K562 (cell line): ENCODE measurements around the gene GRB2. TPM values are rescaled to one million over a fixed set of nuclear protein-coding genes. Genes with fewer than 3 reads are reported as not detected.

ENCODE experiments used
- ARID3B ChIP-seq: fragments of 250-450 bp; sonication (Bioruptor Pico); IDR thresholded peaks from 2 replicates; pipeline ENCODE4 v1.4.0; 2020; ENCODE audit warnings: borderline replicate concordance
- FOXJ2 ChIP-seq: fragments of 200-800 bp; sonication (Bioruptor generic); IDR thresholded peaks from 2 replicates; pipeline ENCODE4 v1.6.1; 2016; ENCODE audit warnings: missing genetic modification characterization, missing compliant biosample characterization
- NFIC ChIP-seq: fragments of 450-650 bp; IDR thresholded peaks from 2 replicates; pipeline ENCODE4 v1.6.1; 2017; ENCODE audit warnings: mild to moderate bottlenecking, inconsistent platforms
- NR2C2 ChIP-seq, 2 experiments: fragments of 200-800 bp in 1 of 2; sonication (Bioruptor generic) in 1 of 2; sonication (generic) in 1 of 2; formaldehyde crosslinking in 1 of 2; IDR thresholded peaks; 2 replicates each; pipeline versions ENCODE4 v1.6.1 to v1.8.0; 2016 to 2022; ENCODE audit warnings: mild to moderate bottlenecking in 1 of 2, missing compliant biosample characterization in 1 of 2, missing genetic modification characterization in 1 of 2, missing genetic modification reagents in 1 of 2
- PTTG1 ChIP-seq: fragments of 450-650 bp; IDR thresholded peaks from 2 replicates; pipeline ENCODE4 v1.6.1; 2016; ENCODE audit warnings: low read depth, mild to moderate bottlenecking, missing genetic modification characterization, missing compliant biosample characterization
- ZBTB40 ChIP-seq, 2 experiments: fragments of 450-650 bp in 1 of 2; sonication (generic) in 1 of 2; formaldehyde crosslinking in 1 of 2; IDR thresholded peaks; 2 replicates each; pipeline versions ENCODE4 v1.7.1 to v1.9.0; 2016 to 2022; ENCODE audit warnings: inconsistent platforms in 1 of 2, mild to moderate bottlenecking in 1 of 2, missing genetic modification reagents in 1 of 2
- ZFX ChIP-seq: sonication (generic); formaldehyde crosslinking; IDR thresholded peaks from 2 replicates; pipeline ENCODE4 v1.8.0; 2022; ENCODE audit warnings: mild to moderate bottlenecking, missing genetic modification reagents, moderate library complexity
- ZKSCAN8 ChIP-seq: fragments of 200-800 bp; sonication (Bioruptor generic); IDR thresholded peaks from 2 replicates; pipeline ENCODE4 v1.6.1; 2016; ENCODE audit warnings: missing genetic modification characterization, missing compliant biosample characterization
- ZNF253 ChIP-seq: fragments of 250-450 bp; sonication (Bioruptor Pico); conservative IDR thresholded peaks from 2 replicates; pipeline ENCODE4 v1.6.1; 2021; ENCODE audit warnings: mild to moderate bottlenecking
- ZNF445 ChIP-seq: fragments of 250-450 bp; sonication (Bioruptor Pico); IDR thresholded peaks from 2 replicates; pipeline ENCODE4 v1.4.0; 2020; ENCODE audit warnings: low read depth, mild to moderate bottlenecking, moderate library complexity
- ZNF584 ChIP-seq: fragments of 200-800 bp; sonication (Bioruptor generic); IDR thresholded peaks from 2 replicates; pipeline ENCODE4 v1.6.1; 2016; ENCODE audit warnings: low read depth, mild to moderate bottlenecking, missing genetic modification characterization, missing compliant biosample characterization
- ZNF740 ChIP-seq, 3 experiments: fragments of 200-800 bp in 1 of 3; sonication (Bioruptor generic) in 1 of 3; sonication (generic) in 1 of 3; formaldehyde crosslinking in 1 of 3; IDR thresholded peaks; 2 replicates each; pipeline versions ENCODE4 v1.6.1 to v1.8.0; 2016 to 2022; ENCODE audit warnings: mild to moderate bottlenecking in 2 of 3, missing compliant biosample characterization in 2 of 3, missing genetic modification characterization in 2 of 3, missing genetic modification reagents in 1 of 3
- ZNF785 ChIP-seq: fragments of 250-450 bp; sonication (Bioruptor Pico); IDR thresholded peaks from 2 replicates; pipeline ENCODE4 v1.4.0; 2020; ENCODE audit warnings: mild to moderate bottlenecking
- ZSCAN29 ChIP-seq: fragments of 450-650 bp; IDR thresholded peaks from 2 replicates; pipeline ENCODE4 v1.6.1; 2017
- ZSCAN32 ChIP-seq: fragments of 450-650 bp; formaldehyde crosslinking; IDR thresholded peaks from 2 replicates; pipeline ENCODE4 v1.4.0; 2020; ENCODE audit warnings: mild to moderate bottlenecking, moderate library complexity
- polyA plus RNA-seq, 8 experiments: library from polyadenylated mRNA; depleted of rRNA in 4 of 8; stranded (reverse) in 5 of 8; unstranded in 3 of 8; fragments of >200 nt; fragmentation: Nextera tagmentation in 2 of 8; fragmentation: Illumina TruSeq in 1 of 8; extraction: Ambion mirVana in 2 of 8; extraction: Trizol in 1 of 8; gene quantifications; 2 replicates each; pipeline versions ENCODE4 v1.2.1 to v1.2.3, GENCODE V29; 2011 to 2014; ENCODE audit warnings: inconsistent platforms in 1 of 8, missing spikeins in 1 of 8
- total RNA-seq, 7 experiments: library from RNA; depleted of rRNA in 6 of 7; stranded (reverse); fragments of >200 nt in 6 of 7; fragmentation: Illumina TruSeq in 2 of 7; extraction: Trizol in 2 of 7; gene quantifications; 2 replicates each; pipeline versions ENCODE4 v1.2.1 to v1.2.3, GENCODE V29; 2011 to 2021; ENCODE audit warnings: low replicate concordance in 1 of 7

GRB2 gene
- total and polyA plus RNA-seq, 9 of the 15 experiments (the other 6 are each of a cell fraction or from before 2014, with no cell fraction given): 57.2 to 136 (median 84.8) TPM

- no peak for TF ChIP-seq ZBTB40 (IDR thresholded peaks at IDR 0.05)
- TF ChIP-seq ZBTB40 (CRISPR knock-in tag; IDR thresholded peaks at IDR 0.05): no peak
- TF ChIP-seq ZSCAN29: no peak
- no peak for TF ChIP-seq PTTG1 (tag)
- peak; percentile 66 for TF ChIP-seq ZFX (CRISPR knock-in tag)
- no peak for TF ChIP-seq ZNF253 (CRISPR knock-in tag)
- TF ChIP-seq ZKSCAN8 (CRISPR knock-in tag): no peak
- TF ChIP-seq NR2C2 (CRISPR knock-in tag; IDR thresholded peaks at IDR 0.05): no peak
- no peak for TF ChIP-seq NR2C2 (tag; IDR thresholded peaks at IDR 0.05)
- TF ChIP-seq ZNF445 (CRISPR knock-in tag): no peak
- no peak for TF ChIP-seq ZNF584
- no peak for TF ChIP-seq FOXJ2 (tag)
- no peak; the same call in none of the 2 replicates for TF ChIP-seq NFIC
- TF ChIP-seq ARID3B (CRISPR knock-in tag): no peak
- TF ChIP-seq ZNF740 (CRISPR knock-in tag; IDR thresholded peaks at IDR 0.05): no peak; the same call in 1 of the 2 replicates
- no peak for TF ChIP-seq ZNF740 (tag; IDR thresholded peaks at IDR 0.05)
- peak; percentile 26; the same call in 1 of the 2 replicates for TF ChIP-seq ZSCAN32
- TF ChIP-seq ZNF785 (CRISPR knock-in tag): no peak
These were observed 135.1 kb downstream of the GRB2 start (continued) for GRCh38 chr17:75270218-75270965.
